HEK293 (cell line): ENCODE measurements around the gene COL19A1.

Source experiments
- FEZF1 ChIP-seq: fragments of 450-650 bp; formaldehyde crosslinking; IDR thresholded peaks from 2 replicates; pipeline ENCODE4 v1.5.1; 2016; ENCODE audit warnings: missing biosample characterization, missing genetic modification characterization
- KLF1 ChIP-seq: fragments of 450-650 bp; formaldehyde crosslinking; IDR thresholded peaks from 2 replicates; pipeline ENCODE4 v1.5.1; 2016; ENCODE audit warnings: missing biosample characterization, missing genetic modification characterization
- MZF1 ChIP-seq: fragments of 450-650 bp; formaldehyde crosslinking; IDR thresholded peaks from 2 replicates; pipeline ENCODE4 v1.5.1; 2017; ENCODE audit warnings: missing biosample characterization, missing genetic modification characterization, borderline replicate concordance
- ZFP3 ChIP-seq: fragments of 450-650 bp; formaldehyde crosslinking; IDR thresholded peaks from 2 replicates; pipeline ENCODE4 v1.5.1; 2016; ENCODE audit warnings: low read depth, missing biosample characterization, missing genetic modification characterization
- ZFP37 ChIP-seq: fragments of 450-650 bp; formaldehyde crosslinking; IDR thresholded peaks from 2 replicates; pipeline ENCODE4 v1.5.1; 2016; ENCODE audit warnings: missing biosample characterization, missing genetic modification characterization
- ZNF2 ChIP-seq: fragments of 450-650 bp; formaldehyde crosslinking; IDR thresholded peaks from 2 replicates; pipeline ENCODE4 v1.5.1; 2016; ENCODE audit warnings: missing biosample characterization, missing genetic modification characterization
- ZNF280D ChIP-seq: fragments of 450-650 bp; formaldehyde crosslinking; IDR thresholded peaks from 2 replicates; pipeline ENCODE4 v1.5.1; 2016; ENCODE audit warnings: missing biosample characterization, missing genetic modification characterization
- ZNF302 ChIP-seq: fragments of 450-650 bp; formaldehyde crosslinking; IDR thresholded peaks from 2 replicates; pipeline ENCODE4 v1.5.1; 2016; ENCODE audit warnings: missing biosample characterization, missing genetic modification characterization, low read depth
- ZNF366 ChIP-seq: fragments of 450-650 bp; formaldehyde crosslinking; conservative IDR thresholded peaks from 2 replicates; pipeline ENCODE4 v1.5.1; 2016; ENCODE audit warnings: missing biosample characterization, missing genetic modification characterization
- ZNF558 ChIP-seq: fragments of 450-650 bp; formaldehyde crosslinking; IDR thresholded peaks from 2 replicates; pipeline ENCODE4 v1.5.1; 2016; ENCODE audit warnings: missing biosample characterization, missing genetic modification characterization
- ZNF561 ChIP-seq: fragments of 450-650 bp; IDR thresholded peaks from 2 replicates; pipeline ENCODE4 v1.5.1; 2018; ENCODE audit warnings: missing biosample characterization, missing genetic modification characterization, borderline replicate concordance
- ZNF670 ChIP-seq: fragments of 450-650 bp; formaldehyde crosslinking; IDR thresholded peaks from 2 replicates; pipeline ENCODE4 v1.5.1; 2016; ENCODE audit warnings: missing biosample characterization, missing genetic modification characterization, low read depth
- ZNF701 ChIP-seq: fragments of 450-650 bp; formaldehyde crosslinking; IDR thresholded peaks from 2 replicates; pipeline ENCODE4 v1.5.1; 2016; ENCODE audit warnings: missing biosample characterization, missing genetic modification characterization
- ZNF707 ChIP-seq: fragments of 450-650 bp; formaldehyde crosslinking; IDR thresholded peaks from 2 replicates; pipeline ENCODE4 v1.5.1; 2016; ENCODE audit warnings: missing biosample characterization, missing genetic modification characterization
- ZNF768 ChIP-seq: fragments of 450-650 bp; formaldehyde crosslinking; IDR thresholded peaks from 2 replicates; pipeline ENCODE4 v1.5.1; 2018; ENCODE audit warnings: missing biosample characterization, mild to moderate bottlenecking, missing genetic modification characterization
- ZNF843 ChIP-seq: fragments of 450-650 bp; formaldehyde crosslinking; IDR thresholded peaks from 2 replicates; pipeline ENCODE4 v1.5.1; 2016; ENCODE audit warnings: missing biosample characterization, missing genetic modification characterization
- TF ChIP-seq, protein P1 (sequence below): fragments of 450-650 bp; formaldehyde crosslinking; IDR thresholded peaks from 2 replicates; pipeline ENCODE4 v1.5.1; 2016; ENCODE audit warnings: missing biosample characterization, missing genetic modification characterization
- TF ChIP-seq, protein P2 (sequence below): fragments of 450-650 bp; formaldehyde crosslinking; IDR thresholded peaks from 2 replicates; pipeline ENCODE4 v1.5.1; 2016; ENCODE audit warnings: missing biosample characterization, missing genetic modification characterization
- TF ChIP-seq, protein P3 (sequence below): fragments of 450-650 bp; formaldehyde crosslinking; IDR thresholded peaks from 2 replicates; pipeline ENCODE4 v1.5.1; 2017; ENCODE audit warnings: missing biosample characterization, missing genetic modification characterization

The COL19A1 gene

DNA sequence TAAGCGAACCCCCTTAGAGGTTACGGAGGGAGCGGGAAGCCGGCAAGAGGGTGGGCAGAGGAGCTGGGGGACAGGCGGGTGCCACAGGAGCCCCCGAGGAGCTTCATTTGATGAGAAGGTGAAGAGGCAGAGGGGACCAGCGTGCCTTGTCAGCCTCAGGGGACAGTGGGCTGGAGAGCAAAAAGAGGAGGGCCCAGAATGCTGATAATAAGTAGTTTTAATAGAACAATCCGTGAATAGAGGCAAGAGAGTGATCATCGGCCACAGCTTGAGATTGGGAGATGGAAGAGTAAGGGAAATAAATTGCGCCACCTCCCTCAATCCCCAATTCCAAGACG, 1.3 kb downstream of the COL19A1 start (continued):
- TF ChIP-seq, protein P1, sequence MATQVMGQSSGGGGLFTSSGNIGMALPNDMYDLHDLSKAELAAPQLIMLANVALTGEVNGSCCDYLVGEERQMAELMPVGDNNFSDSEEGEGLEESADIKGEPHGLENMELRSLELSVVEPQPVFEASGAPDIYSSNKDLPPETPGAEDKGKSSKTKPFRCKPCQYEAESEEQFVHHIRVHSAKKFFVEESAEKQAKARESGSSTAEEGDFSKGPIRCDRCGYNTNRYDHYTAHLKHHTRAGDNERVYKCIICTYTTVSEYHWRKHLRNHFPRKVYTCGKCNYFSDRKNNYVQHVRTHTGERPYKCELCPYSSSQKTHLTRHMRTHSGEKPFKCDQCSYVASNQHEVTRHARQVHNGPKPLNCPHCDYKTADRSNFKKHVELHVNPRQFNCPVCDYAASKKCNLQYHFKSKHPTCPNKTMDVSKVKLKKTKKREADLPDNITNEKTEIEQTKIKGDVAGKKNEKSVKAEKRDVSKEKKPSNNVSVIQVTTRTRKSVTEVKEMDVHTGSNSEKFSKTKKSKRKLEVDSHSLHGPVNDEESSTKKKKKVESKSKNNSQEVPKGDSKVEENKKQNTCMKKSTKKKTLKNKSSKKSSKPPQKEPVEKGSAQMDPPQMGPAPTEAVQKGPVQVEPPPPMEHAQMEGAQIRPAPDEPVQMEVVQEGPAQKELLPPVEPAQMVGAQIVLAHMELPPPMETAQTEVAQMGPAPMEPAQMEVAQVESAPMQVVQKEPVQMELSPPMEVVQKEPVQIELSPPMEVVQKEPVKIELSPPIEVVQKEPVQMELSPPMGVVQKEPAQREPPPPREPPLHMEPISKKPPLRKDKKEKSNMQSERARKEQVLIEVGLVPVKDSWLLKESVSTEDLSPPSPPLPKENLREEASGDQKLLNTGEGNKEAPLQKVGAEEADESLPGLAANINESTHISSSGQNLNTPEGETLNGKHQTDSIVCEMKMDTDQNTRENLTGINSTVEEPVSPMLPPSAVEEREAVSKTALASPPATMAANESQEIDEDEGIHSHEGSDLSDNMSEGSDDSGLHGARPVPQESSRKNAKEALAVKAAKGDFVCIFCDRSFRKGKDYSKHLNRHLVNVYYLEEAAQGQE (tag by site-specific recombination): peak; percentile 49; the same call in 1 of the 2 replicates
- TF ChIP-seq ZNF701 (tag by site-specific recombination) (no peak), ZNF366 (tag by site-specific recombination) (peak; percentile 60), ZNF670 (tag by site-specific recombination) (no peak), ZNF302 (no peak), FEZF1 (tag by site-specific recombination) (no peak), ZFP3 (tag by site-specific recombination) (no peak), ZNF558 (tag by site-specific recombination) (no peak), ZNF280D (tag by site-specific recombination) (no peak), ZNF707 (tag by site-specific recombination) (no peak), ZNF561 (tag by site-specific recombination) (0 out of 2 replicates have a peak, but pooled peaks have one; percentile 2), KLF1 (tag by site-specific recombination) (no peak), ZNF768 (no peak), ZFP37 (no peak), MZF1 (peak; percentile 14; the same call in 1 of the 2 replicates), ZNF2 (tag by site-specific recombination) (no peak; the same call in 1 of the 2 replicates), ZNF843 (tag by site-specific recombination) (no peak)
- TF ChIP-seq, protein P2, sequence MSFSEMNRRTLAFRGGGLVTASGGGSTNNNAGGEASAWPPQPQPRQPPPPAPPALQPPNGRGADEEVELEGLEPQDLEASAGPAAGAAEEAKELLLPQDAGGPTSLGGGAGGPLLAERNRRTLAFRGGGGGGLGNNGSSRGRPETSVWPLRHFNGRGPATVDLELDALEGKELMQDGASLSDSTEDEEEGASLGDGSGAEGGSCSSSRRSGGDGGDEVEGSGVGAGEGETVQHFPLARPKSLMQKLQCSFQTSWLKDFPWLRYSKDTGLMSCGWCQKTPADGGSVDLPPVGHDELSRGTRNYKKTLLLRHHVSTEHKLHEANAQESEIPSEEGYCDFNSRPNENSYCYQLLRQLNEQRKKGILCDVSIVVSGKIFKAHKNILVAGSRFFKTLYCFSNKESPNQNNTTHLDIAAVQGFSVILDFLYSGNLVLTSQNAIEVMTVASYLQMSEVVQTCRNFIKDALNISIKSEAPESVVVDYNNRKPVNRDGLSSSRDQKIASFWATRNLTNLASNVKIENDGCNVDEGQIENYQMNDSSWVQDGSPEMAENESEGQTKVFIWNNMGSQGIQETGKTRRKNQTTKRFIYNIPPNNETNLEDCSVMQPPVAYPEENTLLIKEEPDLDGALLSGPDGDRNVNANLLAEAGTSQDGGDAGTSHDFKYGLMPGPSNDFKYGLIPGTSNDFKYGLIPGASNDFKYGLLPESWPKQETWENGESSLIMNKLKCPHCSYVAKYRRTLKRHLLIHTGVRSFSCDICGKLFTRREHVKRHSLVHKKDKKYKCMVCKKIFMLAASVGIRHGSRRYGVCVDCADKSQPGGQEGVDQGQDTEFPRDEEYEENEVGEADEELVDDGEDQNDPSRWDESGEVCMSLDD (tag by site-specific recombination): peak; percentile 44; the same call in 1 of the 2 replicates
- TF ChIP-seq, protein P3, sequence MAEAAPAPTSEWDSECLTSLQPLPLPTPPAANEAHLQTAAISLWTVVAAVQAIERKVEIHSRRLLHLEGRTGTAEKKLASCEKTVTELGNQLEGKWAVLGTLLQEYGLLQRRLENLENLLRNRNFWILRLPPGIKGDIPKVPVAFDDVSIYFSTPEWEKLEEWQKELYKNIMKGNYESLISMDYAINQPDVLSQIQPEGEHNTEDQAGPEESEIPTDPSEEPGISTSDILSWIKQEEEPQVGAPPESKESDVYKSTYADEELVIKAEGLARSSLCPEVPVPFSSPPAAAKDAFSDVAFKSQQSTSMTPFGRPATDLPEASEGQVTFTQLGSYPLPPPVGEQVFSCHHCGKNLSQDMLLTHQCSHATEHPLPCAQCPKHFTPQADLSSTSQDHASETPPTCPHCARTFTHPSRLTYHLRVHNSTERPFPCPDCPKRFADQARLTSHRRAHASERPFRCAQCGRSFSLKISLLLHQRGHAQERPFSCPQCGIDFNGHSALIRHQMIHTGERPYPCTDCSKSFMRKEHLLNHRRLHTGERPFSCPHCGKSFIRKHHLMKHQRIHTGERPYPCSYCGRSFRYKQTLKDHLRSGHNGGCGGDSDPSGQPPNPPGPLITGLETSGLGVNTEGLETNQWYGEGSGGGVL (tag by site-specific recombination): no peak
